ENCODE results near the gene CCDC57. TPM values are rescaled to one million over a fixed set of nuclear protein-coding genes. Genes with fewer than 3 reads are reported as not detected.
"Not testable (repeated sequence)": the region's sequence is repeated elsewhere in the genome, so short reads cannot be mapped to it uniquely, and the experiment has no call there.

Gene CCDC57
- total and polyA plus RNA-seq, 11 donors, result 4.3 to 17.6 (median 9.5) TPM

DNA sequence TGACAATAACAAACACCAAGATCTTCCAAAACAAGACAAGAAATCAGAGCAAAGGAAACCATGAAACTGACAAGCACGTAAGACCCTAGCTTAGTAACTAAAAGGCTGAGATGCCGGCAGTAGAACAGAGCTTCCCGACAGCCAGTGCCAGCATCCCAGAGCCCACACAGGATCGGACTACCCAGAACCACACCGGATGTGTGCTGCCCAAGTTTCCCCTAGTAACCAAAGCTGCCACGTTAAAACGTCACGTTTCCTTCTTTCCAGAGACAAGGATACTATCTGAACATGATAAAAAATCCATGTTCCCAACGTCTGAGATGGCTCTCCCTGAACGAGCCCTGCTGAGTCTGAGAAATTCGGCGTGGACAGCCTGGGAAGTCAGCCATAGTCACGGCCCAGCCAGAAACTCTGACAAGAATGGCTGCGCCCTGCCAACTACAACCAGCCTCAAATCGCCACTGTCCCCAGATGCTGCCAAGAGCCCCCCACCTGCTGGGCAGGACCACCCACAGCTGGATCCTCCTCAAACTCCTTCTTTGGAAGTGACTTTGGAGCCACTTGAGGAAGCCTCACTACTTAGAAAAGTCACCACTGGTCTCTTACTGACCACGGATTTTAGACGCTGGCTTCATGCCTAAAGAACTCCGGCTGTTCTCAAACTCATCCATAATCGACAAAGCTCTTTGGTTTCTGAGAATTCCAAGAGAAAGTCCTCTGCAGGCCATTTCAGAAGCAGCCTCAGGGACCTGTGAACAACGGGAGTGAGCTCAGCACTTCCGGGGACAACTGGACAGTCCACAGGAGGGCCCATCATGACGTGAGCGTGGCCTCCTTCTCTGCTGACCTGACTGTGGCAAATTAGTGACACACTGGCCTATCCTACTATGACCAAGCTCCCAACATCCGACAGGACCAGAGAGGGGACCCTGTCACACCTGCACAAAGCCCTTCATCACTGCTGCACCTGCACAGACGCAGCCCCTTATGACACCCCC, 16.7 kb downstream of the CCDC57 start:
- intact Hi-C loops (cut with DNase I), result no loop called here
- H3K27me3 ChIP-seq, result no peaks in the 10 kb centered on the region
- H3K4me1 ChIP-seq, result peaks cover 0 to 5% (median 0%) of the 10 kb centered on the region in 12 donors
- DNase-seq (no peak), ATAC-seq (peak in 3 of 4 donors; percentile 40 to 64 (median 56))
- peaks cover 0 to 62% (median 37%) of the 10 kb centered on the region in 9 donors for H3K36me3 ChIP-seq
- peak overlapping the region in 5 of 12 donors; percentile 9 to 57 (median 46) for H3K27ac ChIP-seq
- H3K4me3 ChIP-seq, result no peak overlapping the region
- TF ChIP-seq POLR2A (IDR thresholded peaks at IDR 0.05), result no peak
- TF ChIP-seq, protein P1, sequence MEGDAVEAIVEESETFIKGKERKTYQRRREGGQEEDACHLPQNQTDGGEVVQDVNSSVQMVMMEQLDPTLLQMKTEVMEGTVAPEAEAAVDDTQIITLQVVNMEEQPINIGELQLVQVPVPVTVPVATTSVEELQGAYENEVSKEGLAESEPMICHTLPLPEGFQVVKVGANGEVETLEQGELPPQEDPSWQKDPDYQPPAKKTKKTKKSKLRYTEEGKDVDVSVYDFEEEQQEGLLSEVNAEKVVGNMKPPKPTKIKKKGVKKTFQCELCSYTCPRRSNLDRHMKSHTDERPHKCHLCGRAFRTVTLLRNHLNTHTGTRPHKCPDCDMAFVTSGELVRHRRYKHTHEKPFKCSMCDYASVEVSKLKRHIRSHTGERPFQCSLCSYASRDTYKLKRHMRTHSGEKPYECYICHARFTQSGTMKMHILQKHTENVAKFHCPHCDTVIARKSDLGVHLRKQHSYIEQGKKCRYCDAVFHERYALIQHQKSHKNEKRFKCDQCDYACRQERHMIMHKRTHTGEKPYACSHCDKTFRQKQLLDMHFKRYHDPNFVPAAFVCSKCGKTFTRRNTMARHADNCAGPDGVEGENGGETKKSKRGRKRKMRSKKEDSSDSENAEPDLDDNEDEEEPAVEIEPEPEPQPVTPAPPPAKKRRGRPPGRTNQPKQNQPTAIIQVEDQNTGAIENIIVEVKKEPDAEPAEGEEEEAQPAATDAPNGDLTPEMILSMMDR (IDR thresholded peaks at IDR 0.05), result no peak
- 73 to 80% (median 77%) methylated on average over 22 to 25 of the region's 25 CpGs for WGBS, 4 donors
- H3K9me3 ChIP-seq, result no peaks in the 10 kb centered on the region

DNA sequence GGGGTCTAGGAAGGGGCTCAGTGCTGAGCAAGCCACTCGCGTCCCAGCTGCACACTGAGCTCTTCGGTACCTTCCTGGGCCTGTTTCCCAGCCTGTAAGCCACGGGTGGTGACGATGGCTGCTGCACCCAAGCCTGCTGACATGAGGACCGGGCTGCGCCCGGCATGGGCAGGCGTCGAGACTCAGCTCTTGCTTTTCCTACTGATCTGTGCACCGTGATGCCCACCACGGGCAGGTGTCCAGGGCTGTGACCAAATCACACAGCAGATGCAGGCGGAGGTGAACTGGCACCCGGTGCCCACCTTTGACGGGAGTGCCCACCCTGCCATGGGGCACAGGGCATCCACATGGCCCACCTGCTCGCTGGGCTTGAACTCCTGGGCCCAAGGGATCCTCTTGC, 17.9 kb downstream of the CCDC57 start:
- no peak for TF ChIP-seq POLR2A (IDR thresholded peaks at IDR 0.05)
- TF ChIP-seq, protein P1 (IDR thresholded peaks at IDR 0.05), result no peak
- Histone ChIP-seq H3K4me1 (peaks cover 0 to 5% (median 0%) of the 10 kb centered on the region in 12 donors), H3K9me3 (no peaks in the 10 kb centered on the region), H3K36me3 (peaks cover 0 to 58% (median 37%) of the 10 kb centered on the region in 9 donors), H3K4me3 (no peak overlapping the region), H3K27ac (no peak overlapping the region), H3K27me3 (no peaks in the 10 kb centered on the region)
- ATAC-seq (no peak), DNase-seq (no peak)
- intact Hi-C loops (cut with DNase I), result no loop called here
- 92 to 97% (median 95%) methylated on average over 13 to 16 of the region's 16 CpGs for WGBS, 4 donors

GRCh38 chr17:82193520-82194220, 19.0 kb downstream of the CCDC57 start:
- Histone ChIP-seq H3K9me3 (no peaks in the 10 kb centered on the region), H3K36me3 (peaks cover 0 to 58% (median 37%) of the 10 kb centered on the region in 9 donors), H3K4me3 (peak overlapping the region in 7 of 12 donors; percentile 3 to 51 (median 33)), H3K27me3 (no peaks in the 10 kb centered on the region), H3K27ac (peak overlapping the region in 2 of 12 donors; percentile 3 to 89), H3K4me1 (peaks cover 0 to 5% (median 0%) of the 10 kb centered on the region in 12 donors)
- ATAC-seq (peak in 2 of 4 donors; percentile 57 to 66), DNase-seq (no peak)
- intact Hi-C loops (cut with DNase I), result no loop called here
- 79 to 85% (median 83%) methylated on average over 16 of the region's 16 CpGs for WGBS, 4 donors
- TF ChIP-seq POLR2A (IDR thresholded peaks at IDR 0.05), result no peak
- TF ChIP-seq, protein P1 (IDR thresholded peaks at IDR 0.05), result no peak

DNA sequence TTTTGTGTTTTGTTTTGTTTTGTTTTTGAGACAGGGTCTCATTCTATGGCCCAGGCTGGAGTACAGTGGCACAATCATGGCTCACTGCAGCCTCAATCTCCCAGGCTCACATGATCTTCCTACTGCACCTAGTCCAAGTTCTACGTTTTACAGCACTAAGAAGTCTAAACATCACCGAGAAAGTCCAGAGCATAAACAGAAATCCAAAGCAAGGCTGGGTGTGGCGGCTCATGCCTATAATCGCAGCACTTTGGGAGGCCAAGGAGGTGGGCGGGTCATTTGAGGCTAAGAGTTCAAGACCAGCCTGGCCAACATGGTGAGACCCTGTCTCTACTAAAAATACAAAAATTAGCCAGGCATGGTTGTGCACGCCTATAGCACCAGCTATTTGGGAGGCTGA, 19.6 kb downstream of the CCDC57 start:
- H3K4me1 ChIP-seq; intact Hi-C loops (cut with DNase I); H3K27me3 ChIP-seq; DNase-seq; H3K9me3 ChIP-seq; ATAC-seq; H3K4me3 ChIP-seq: not testable (repeated sequence)
- Histone ChIP-seq H3K27ac (peak overlapping the region in 2 of 12 donors; percentile 15 to 89), H3K36me3 (peaks cover 0 to 57% (median 37%) of the 10 kb centered on the region in 9 donors)
- 87 to 94% (median 89%) methylated on average over 6 of the region's 6 CpGs for WGBS, 4 donors

Measured in heart left ventricle (tissue), 16 donors.